ENCODE measurements around the gene FBXO17.
"Not testable (repeated sequence)": the region's sequence is repeated elsewhere in the genome, so short reads cannot be mapped to it uniquely, and the experiment has no call there.

The FBXO17 gene

DNA sequence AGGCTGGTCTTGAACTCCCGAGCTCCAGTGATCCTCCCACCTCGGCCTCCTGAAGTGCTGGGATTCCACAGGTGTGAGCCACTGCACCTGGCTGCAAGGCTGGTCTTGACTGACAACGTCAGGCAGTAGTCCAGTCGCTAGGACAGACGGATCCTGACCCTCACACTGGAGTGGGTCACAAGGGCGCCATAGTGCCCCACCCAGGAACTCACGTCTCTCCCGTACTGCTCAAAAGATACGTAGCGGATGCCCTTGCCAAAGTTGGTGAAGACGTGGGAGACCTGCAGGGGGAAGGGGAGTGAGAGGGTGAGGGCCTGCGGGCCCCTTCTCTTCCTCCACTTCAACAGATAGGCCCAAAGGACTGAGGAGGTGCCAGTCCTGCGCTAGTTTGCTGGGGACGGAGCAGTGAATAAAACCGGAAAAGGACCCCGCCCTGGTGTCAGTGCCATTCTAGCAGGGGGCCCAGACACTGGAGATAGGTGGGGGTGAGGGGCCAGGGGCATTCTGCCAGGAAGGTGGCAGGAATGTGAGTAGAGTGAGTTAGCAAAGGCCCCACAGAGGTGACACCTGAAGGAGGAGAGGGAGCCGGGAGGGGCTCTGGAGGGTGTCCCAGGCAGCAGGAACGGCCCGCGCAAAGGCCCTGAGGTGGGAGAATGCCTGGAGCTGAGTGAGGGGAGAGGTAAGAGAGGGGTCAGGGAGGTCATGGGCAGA is 32.9 kb downstream of the FBXO17 start:
- DNase-seq, result no peak

DNA sequence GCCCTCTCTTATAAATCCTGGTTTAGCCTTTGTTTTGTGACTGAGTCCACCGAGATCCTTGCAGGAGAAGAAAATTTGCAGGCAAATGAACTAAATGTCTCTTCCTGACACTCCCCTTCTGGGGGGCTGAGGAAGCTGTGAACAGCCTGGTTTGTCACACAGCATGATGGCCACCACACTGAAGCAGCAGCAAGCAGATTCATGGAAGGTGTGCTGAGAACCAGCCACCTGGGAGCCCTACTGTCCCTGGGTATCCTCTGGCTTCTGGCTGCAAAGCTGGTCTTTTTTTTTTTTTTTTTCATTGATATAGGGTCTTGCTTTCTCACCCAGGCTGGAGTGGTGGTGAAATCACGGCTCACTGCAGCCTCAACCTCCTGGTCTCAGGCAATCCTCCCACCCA is 33.6 kb downstream of the FBXO17 start:
- no peak for DNase-seq

DNA sequence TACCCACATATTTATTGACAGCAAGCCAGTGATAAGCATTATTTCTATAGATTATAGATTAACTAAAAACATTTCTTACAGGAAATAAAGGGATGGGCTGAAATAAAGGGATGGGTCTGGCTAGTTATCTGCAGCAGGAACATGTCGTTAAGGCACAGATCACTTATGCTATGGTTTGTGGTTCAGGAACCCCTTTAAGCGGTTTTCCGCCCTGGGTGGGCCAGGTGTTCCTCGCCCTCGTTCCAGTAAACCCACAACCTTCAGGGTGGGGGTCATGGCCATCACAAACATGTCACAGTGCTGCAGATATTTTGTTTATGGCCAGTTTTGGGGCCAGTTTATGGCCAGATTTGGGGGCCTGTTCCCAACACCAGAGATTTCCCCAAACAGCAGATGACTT is 34.1 kb downstream of the FBXO17 start:
- not testable (repeated sequence) for DNase-seq

DNA sequence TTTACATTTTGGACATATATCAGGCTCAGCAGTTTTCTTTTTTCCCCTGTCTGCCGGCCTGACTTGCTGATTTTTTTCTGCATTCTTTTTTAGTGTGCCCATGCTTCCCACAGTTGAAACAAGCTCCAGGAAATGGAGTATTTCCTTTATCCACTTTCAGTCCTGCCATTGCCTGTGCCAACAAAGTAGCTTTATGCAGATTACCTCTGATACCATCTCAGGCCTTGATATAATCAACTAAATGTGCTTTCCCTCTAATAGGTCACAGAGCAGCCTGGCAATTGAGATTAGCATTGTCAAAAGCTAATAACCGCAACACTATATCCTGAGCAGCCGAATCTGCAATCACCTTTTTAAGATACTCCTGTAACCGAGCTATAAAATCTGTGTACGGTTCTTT is 35.6 kb downstream of the FBXO17 start:
- DNase-seq, result no peak

DNA sequence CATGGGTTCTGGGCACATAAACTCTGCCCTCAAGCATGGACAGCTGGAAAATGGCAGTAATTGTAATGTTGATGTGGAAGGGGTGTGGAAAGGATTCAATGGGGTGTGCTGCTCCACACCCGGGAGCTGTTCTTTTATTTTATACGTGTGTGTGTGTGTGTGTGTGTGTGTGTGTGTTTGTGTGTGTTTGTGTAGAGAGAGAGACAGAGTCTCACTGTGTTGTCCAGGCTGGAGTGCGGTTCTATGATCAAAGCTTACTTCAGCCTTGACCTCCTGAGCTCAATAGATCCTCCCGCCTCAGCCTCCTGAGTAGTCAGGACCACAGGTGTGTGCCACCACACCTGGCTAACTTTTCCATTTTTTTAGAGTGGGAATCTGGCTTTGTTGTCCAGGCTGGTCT is 42.0 kb downstream of the FBXO17 start:
- DNase-seq, result no peak

DNA sequence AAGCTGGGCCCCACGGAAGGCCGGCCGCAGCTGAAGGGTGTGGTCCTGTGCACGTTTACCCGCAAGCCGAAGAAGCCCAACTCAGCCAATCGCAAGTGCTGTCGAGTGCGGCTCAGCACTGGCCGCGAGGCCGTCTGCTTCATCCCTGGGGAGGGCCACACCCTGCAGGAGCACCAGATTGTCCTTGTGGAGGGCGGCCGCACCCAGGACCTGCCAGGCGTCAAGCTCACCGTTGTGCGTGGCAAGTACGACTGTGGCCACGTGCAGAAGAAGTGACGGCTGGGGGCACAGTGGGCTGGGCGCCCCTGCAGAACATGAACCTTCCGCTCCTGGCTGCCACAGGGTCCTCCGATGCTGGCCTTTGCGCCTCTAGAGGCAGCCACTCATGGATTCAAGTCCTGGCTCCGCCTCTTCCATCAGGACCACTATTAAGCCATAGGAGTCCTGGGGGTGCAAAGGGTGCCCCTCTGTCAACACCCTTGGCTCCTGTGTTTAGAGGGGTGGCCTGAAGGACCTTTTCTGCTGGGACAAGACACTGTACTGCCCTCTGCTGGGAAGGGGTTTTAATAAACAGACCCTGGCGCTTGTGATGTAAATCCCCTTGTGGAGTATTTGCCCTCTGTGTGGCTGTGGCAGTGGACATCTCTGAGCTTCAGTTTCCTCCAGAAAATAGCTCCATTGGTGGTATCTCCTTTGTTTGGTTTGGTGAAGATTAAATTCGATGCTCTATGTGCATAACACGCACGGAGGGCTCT is 42.9 kb downstream of the FBXO17 start:
- DNase-seq, result no peak

DNA sequence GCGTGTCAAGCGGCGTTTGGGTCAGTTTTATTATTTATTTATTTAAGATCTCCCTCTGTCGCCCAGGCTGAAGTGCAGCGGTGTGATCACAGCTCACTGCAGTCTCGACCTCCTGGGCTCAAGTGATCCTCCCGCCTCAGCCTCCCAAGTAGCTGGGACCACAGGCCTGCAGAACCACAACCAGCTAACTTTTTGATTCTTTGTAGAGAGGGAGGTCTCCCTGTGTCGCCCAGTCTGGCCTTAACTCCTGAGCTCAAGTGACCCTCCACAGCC is 44.1 kb downstream of the FBXO17 start:
- no peak for DNase-seq

DNA sequence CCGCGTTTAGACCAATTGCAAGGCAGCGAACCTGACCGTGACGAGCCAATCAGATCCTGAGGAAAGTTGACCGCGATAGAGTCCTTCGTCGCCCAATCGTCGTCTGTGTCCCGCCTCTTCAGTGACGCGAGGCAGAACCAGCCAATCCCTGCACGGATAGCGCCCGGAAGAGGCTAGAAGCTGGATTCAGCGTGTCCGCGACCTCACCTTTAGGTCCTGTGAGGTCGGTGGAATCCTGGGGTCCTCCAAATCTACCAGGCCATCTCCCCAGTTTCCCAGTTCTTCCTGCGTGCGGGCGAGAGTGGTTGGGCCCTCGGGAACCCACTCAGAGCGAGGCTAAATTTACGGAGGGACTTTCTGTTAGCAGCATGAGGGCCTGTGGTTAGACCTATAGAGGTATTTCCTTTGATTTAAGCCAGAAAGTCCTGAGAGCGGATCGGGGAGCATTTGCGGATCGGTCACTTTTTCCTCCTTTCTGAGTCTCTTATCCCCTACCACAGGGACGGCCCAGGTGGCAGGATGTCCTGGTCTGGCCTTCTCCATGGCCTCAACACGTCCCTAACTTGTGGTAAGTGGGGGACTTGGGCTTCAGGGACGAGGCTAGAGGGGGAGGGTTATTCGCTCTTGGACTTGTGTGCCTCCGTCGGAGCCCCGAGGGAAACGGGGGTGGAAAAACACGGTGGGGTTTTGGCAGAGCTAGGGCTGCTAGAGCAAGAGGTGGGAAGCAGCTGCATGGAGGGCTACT is 44.6 kb downstream of the FBXO17 start, which contains the start of gene MRPS12:
TSS of gene MRPS12 (plus strand) at position 169 of the 745 bp plus-strand sequence. CDS start at position 520, 351 bp downstream.
- peak; percentile 99 for DNase-seq

DNA sequence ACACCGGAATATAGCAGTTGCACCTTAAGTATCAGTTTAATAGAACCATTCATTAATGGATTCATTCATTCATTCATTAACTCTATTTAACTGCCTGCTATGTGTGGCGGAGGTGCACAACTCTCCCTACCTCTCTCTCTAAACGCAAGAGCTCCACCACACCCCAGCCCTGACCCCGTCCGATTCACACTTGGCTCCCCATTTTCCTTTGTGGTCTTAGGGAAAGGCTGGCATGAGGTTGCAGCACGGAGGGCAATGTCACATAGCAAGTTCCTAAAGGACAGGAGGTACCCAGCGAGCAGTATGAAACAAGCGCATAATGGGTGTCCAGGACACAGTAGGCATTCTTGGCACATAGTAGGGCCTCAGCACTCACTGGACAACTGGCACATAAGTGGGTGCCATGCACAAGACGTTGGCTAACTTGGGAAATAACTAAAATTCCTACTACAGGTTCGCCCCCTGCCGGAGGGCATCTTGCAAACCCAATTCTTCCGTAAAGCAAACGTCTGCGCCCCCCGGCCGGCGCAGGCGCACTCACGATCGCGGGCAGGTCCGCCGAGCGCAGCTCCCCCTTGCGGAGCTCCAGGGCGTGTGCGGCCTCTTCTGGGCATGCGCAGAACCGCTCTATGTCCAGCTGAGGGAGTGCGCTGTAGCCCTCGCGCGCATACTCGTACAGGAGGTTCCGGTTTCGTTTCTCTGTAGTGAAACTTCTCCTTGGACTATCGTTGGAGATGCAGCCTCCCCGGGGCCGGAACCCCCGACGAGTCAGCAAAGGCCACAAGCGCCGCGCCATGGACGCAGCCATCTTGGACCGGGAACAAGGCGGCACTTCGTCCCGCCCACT is 45.4 kb downstream of the FBXO17 start, which contains the start of gene SARS2:
TSS of gene SARS2 (minus strand) at position 835 of the 847 bp plus-strand sequence. CDS start at position 808, 27 bp downstream.
- DNase-seq, result peak; percentile 89

DNA sequence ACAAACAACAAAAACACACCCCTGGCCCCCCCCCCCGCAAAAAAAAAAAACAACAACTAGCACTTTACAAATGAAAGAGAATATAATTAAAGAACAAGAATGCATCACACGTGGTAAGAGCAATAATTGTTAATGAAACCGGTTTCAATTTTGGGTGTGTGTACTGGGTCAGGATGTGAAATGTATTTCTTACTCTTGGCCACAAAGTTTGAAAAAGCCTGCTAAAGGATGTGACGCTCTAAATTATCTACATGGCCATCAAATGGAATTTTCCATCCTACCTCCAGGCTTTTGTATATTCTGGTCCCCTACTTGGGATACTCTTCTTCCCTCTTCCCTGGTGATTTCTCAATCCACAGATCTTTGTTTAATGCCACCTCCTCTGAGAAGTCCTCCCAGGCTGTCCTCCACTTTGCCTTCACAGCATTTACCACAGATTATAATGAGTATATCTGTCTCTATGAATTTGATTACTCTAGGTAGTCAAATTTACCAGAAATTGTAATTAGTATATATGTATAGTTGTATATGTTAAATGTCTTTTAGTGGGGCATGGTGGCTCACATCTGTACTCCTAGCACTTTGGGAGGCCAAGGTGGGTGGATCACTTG is 47.0 kb downstream of the FBXO17 start:
- no peak for DNase-seq

DNA sequence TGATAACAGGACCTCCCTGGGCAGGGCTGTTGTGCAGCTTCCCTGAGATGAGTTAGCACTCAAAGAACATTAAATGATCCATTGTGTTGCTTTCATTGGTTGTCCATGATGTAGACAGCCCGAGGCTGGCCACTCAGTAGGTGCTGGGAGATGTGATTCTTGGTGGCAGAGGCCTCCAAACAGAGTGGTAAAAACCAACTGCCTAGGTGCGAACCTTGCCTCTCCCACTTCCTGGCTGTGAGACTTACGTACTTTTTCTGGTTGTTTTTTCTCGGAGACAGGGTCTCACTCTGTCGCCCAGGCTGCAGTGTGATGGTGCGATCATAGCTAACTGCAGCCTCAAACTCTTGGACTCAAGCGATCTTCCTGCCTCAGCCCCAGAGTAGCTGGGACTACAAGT is 51.2 kb downstream of the FBXO17 start:
- DNase-seq, result no peak

DNA sequence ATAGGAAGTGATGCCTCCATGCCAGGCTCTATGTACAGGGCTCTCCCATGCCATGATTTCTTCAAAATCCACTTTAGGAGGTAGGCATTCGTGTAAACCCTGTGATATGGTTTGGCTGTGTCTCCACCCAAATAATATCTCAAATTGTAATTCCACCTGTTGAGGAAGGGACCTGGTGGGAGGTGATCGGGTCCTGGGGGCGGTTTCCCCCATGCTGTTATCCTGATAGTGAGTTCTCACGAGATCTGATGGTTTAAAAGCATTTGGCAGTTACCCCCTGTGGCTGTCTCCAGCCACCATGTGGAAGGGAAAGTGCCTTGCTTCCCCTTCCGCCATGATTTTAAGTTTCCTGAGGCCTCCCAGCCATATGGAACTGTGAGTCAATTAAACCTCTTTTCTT is 53.1 kb downstream of the FBXO17 start:
- no peak for DNase-seq

DNA sequence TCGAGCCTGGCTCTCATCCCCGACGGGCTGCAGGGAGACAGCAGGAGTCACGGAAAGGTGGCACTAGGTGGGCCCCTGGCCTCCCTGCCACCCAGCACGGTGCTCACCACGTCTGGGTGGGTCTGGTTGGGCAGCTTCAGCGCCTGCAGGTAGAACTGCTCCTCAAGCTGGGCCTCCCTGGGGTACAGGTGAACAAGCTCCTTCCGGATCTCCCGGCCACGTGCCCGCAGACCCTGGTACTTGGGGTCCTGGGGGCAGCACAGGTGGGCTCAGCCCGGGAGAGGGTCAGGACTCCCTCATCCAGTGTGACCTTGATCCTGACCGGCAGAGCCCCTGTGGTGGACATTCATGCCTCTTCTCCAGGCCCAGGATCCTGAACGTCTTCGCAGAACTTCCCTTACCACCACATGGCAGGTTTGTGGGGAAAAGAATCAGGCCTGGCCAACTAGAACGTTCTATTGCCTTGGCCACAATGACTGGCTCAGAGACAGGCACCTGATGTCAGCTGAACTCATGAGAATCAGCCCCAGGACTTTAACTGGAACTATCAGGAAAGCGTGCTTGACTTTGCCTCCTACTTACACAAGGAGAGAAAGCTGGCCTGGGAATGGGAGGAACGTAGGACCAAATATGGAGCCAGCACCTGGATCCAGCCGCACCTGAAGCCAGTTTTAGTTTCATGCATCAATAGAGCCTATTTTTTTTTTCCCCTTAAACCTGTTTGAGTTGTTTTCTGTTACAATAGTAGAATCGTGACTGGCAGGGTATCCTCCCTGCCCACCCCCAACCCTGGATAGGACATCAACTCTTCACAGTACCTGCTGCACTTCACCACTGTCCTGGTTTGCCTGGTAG is 53.9 kb downstream of the FBXO17 start:
- DNase-seq, result no peak

DNA sequence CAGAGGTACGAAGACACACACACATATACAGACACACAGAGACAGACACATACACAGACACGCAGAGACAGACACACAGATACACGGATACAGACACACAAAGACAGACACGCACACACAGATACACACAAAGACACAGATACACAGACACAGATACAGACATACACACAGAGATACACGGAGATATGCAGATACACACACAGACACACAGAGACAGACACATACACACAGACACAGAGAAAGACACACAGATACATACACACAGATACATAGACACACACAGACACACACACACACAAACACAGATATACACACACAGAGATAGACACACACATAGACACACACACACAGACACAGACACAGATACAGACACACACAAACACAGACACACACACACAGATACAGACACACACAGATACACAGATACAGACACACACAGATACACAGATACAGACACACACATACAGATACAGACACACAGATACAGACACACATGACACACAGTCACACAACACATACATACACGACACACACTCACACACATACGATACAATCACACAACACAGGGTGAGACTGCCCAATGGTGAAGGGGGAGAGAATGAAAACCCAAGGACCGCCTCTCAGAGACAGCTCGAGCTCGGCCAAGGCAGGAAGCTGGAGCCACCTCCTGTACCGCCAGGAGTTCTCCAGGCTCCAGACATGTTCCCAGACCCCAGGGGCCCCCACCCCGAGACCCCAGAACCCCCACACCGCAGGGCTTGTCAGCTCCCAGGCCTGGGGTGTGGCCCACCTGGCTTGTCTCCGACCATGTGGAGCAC is 54.7 kb downstream of the FBXO17 start:
- DNase-seq, result no peak

DNA sequence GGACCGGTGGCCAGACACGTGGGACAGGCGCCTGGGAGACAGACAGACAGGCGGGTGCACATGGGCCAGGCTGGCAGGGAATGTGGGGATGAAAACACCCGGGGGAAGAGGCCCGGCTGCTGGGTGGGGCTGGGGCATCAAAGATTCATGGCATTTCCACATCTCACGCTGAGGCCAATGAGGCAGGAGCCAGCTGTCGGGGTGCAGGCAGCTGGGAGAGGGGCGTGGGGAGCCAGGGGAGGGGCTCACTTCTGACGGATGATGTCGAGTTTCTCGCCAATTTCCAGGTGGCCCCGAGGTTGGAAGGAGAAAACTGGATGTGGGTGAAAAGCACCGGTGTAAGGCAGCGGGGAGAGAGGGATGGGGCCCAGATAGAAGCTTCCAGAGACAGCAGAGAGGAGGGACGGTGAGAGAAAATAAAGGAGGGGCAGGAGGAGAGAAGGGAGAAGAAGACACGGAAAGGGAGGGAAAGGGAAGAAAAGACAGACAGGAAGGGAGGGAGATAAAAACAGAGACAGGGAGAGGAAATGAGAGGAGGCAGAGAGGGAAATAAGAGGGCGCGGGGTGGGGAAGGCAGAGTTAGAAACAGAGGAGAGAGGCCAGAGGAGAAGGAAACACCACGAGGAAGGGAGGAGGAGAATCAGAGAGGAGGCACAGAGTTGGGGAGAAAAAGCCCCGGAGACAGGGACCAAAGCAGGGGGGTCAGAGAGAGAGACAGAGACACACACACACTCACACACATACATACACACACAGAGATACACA is 55.5 kb downstream of the FBXO17 start:
- no peak for DNase-seq

DNA sequence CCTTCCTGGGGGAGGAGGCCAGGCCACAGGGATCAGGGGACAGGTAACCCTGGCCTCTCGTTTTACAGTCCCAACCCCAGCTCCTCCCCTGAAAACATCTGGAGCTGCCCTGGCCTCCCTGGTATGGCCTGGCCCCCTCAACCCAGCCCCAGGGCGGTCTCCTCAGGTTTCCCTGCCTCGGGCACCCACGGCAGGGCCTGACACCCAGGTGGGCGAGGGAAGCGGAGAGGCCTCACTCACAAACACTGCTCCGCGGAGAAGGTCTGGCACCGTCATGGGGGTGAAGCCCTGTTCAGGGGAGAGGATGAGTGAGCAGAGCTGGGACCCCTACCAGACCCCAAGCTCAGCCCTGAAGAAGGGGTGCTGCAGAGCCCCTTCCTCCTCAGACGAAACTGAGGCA is 57.0 kb downstream of the FBXO17 start:
- no peak for DNase-seq

DNA sequence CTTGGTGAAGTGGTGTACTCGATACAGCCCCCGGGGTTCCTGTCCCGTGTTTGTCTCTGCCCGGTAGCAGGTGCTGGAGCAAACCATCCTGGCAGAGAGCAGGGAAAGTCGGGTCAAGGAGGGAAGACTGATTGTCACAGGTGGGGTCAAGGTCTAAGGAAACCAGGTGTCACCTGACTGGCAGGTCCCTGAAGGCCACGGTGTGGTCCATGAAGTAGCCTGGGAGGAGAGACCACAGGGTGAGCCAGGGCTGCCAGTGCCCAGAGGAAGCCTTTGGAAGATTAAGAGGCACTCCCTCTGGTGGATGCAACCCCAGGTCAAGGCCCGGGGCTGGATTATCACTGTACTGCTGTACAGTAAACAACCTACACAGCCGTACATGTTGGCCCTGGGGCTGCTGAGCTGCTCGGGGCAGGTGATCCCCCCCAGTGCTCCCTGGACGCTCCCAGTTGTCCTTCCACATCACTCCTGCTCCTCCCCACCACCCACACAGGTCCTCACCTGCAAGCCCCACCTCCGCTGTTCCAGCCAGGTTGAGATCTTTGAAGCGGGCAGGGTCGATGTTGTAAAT is 57.5 kb downstream of the FBXO17 start:
- no peak for DNase-seq

DNA sequence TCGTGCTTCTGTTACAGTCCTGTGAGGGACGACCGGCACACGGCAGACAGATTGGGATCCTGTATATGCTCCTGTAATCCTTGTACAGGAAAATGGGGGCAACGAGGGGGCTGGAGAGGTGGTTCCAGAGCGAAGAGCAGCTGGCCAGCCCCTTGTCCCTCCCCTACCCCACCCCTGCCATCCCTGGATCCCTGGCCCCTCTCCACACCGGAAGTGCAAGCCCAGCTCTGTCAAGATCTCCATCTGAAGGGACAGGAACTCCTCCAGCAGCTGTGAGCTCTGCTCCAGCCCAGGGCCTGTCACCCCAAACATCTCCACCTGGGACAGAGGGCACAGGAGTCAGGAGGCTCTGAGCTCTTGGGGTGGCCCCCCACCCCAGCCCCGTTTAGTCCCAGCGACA is 58.0 kb downstream of the FBXO17 start:
- no peak for DNase-seq

Measured in amniotic stem cell (primary cell).